ENCODE measurements around the gene PDZD8. TPM values are rescaled to one million over a fixed set of nuclear protein-coding genes. Genes with fewer than 3 reads are reported as not detected.

Gene PDZD8
- total RNA-seq, 1 donor from 2014 or later, result 23.3 TPM

DNA sequence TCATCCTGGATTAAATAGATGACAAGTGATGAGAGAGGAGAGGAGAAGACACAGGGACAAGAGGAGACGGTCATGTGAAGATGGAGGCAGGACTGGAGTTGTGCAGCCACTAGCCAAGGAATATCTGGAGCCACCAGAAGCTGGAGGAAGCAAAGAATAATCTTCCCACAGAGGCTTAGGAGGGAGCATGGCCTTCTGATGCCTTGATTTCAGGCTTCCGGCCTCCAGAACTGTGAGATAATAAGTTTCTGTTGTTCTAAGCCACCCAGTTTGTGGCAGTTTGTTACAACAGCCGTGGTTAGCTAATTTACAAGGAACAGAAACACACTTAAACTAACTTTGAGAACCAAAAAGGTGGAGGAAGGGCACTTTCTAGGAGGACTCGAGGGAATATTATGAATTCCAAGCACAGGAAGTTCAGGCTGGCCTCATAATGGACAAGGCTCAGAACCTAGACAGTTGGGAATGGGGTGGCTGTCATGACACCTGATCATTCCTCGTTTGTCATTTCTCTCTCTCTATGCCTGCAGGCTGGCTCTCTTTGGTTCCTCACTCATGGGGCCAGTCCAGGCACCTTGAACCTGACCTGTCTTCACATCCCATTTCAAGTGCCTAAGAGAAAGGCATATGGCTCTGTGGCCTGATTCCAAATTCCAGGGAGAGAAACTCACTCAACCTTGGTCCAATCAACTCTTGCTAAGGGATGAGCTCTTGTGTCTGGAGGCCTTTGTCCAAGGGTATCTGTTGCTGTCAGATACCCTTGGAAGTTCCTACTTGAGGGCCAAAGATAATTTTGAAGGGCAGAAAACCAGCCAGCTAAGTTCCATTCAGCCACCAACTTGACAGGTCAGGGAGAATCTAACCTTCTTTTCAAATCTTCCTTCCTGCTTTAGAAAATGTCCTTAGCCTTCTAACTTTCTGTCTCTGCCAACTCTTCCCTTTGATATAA lies 33.5 kb upstream of the PDZD8 start:
- DNase-seq, result no peak
- Mint-ChIP-seq H3K27me3 (ENCODE audit: unreplicated experiment) (no peaks in the 10 kb centered on the region), H3K27ac (ENCODE audit: unreplicated experiment) (no peak overlapping the region), H3K4me1 (ENCODE audit: low read depth, unreplicated experiment) (peaks cover 2% of the 10 kb centered on the region), H3K9me3 (ENCODE audit: unreplicated experiment) (no peaks in the 10 kb centered on the region), H3K4me3 (ENCODE audit: unreplicated experiment) (no peak overlapping the region), H3K36me3 (ENCODE audit: unreplicated experiment) (no peaks in the 10 kb centered on the region)
- no peak for TF ChIP-seq CTCF (IDR thresholded peaks at IDR 0.05; ENCODE audit: partially characterized antibody, unreplicated experiment)

- Mint-ChIP-seq H3K4me1 (ENCODE audit: low read depth, unreplicated experiment) (no peaks in the 10 kb centered on the region), H3K4me3 (ENCODE audit: unreplicated experiment) (no peak overlapping the region), H3K36me3 (ENCODE audit: unreplicated experiment) (no peaks in the 10 kb centered on the region), H3K27me3 (ENCODE audit: unreplicated experiment) (no peaks in the 10 kb centered on the region), H3K27ac (ENCODE audit: unreplicated experiment) (no peak overlapping the region), H3K9me3 (ENCODE audit: unreplicated experiment) (no peaks in the 10 kb centered on the region)
- DNase-seq, result no peak
- TF ChIP-seq CTCF (IDR thresholded peaks at IDR 0.05; ENCODE audit: partially characterized antibody, unreplicated experiment), result no peak
Observed at GRCh38 chr10:117405730-117406129, 30.5 kb upstream of the PDZD8 start.

DNA sequence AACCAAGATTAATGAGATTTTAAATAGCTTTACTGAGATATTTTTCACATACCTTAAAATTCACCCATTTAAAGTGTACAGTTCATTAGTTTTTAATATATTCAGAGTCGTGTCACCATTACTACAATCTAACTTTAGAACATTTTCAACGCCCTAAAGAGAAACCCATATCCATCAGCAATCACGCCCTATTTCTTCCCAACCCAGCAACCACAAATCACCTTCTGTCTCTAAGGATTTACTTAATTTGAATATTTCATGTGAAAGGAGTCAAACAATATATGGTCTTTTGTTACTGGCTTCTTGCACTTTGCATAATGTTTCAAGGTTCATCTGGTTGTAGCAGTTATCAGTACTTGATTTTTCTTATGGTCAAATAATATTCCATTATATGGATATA lies 25.1 kb upstream of the PDZD8 start:
- H3K4me1 Mint-ChIP-seq (ENCODE audit: low read depth, unreplicated experiment), result peaks cover 2% of the 10 kb centered on the region
- H3K36me3 Mint-ChIP-seq (ENCODE audit: unreplicated experiment), result no peaks in the 10 kb centered on the region
- H3K9me3 Mint-ChIP-seq (ENCODE audit: unreplicated experiment), result no peaks in the 10 kb centered on the region
- no peak for DNase-seq
- no peaks in the 10 kb centered on the region for H3K27me3 Mint-ChIP-seq (ENCODE audit: unreplicated experiment)
- TF ChIP-seq CTCF (IDR thresholded peaks at IDR 0.05; ENCODE audit: partially characterized antibody, unreplicated experiment), result no peak
- no peak overlapping the region for H3K27ac Mint-ChIP-seq (ENCODE audit: unreplicated experiment)
- no peak overlapping the region for H3K4me3 Mint-ChIP-seq (ENCODE audit: unreplicated experiment)

GRCh38 chr10:117399341-117400196 lies 24.3 kb upstream of the PDZD8 start:
- Mint-ChIP-seq H3K4me1 (ENCODE audit: low read depth, unreplicated experiment) (peaks cover 2% of the 10 kb centered on the region), H3K36me3 (ENCODE audit: unreplicated experiment) (no peaks in the 10 kb centered on the region), H3K4me3 (ENCODE audit: unreplicated experiment) (no peak overlapping the region), H3K27me3 (ENCODE audit: unreplicated experiment) (no peaks in the 10 kb centered on the region), H3K27ac (ENCODE audit: unreplicated experiment) (no peak overlapping the region), H3K9me3 (ENCODE audit: unreplicated experiment) (no peaks in the 10 kb centered on the region)
- DNase-seq, result no peak
- TF ChIP-seq CTCF (IDR thresholded peaks at IDR 0.05; ENCODE audit: partially characterized antibody, unreplicated experiment), result no peak
